Measurements from ENCODE around the gene MGST1. TPM values are rescaled to one million over a fixed set of nuclear protein-coding genes. Genes with fewer than 3 reads are reported as not detected.

Gene MGST1
- 1.4 and 1.8 TPM in 2 replicates for total RNA-seq

DNA sequence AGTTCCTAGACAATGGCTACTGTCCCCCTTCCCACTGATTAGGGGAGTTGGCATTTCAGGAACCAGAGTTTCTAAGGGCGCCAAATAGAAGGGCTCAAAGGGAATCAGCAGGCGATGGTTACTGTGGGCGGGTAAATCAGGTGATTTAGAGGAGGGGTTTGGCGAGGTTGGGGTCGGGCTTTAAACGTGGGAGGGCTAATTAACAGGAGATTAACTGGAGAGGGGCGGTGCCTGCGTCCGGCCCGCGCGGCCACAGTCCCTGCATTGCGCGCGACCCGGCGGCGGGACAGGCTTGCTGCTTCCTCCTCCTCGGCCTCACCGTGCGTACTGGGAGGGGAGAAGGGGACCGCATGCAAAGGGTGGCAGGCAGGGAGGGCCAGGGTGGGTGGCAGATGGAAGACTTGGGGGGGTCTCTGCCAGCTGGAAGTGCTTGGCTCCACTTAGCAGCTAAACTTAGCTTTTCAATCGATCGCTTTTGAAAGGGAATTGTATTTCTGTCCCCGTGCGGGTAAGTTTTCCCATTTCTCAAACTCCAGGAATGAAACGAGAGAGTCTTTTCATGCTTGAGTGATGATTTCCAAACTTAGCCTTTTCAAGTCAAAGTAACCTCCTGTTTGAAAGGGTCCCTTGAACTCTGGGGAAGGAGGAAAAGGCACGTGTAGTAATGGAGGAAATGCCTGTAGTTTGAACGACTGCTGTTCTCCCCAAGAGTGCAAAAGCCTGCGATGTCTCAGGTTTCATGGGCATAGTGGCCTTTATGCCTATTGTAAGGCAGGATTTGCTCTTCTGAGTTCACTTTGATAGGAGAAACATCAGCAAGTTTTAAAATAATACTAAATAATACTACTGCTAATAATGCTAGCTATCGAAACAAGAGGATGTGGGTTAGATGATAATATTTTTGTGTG, at the start of gene MGST1:
Gene MGST1 (plus strand): TSS at position 255 of the 908 bp plus-strand sequence. CDS start 6,608 bp downstream, outside the sequence.
- Mint-ChIP-seq H3K9me3 (no peaks in the 10 kb centered on the region), H3K36me3 (ENCODE audit: low read depth) (no peaks in the 10 kb centered on the region), H3K4me3 (ENCODE audit: low read depth) (no peak within 1 kb of the TSS), H3K27me3 (ENCODE audit: low read depth) (peaks cover 3% of the 10 kb centered on the region), H3K4me1 (ENCODE audit: low read depth) (peaks cover 1% of the 10 kb centered on the region), H3K27ac (no peak within 1 kb of the TSS)
- intact Hi-C loops (cut with micrococcal nuclease) = no loop called here
- no peak for DNase-seq (ENCODE audit: low spot score)

DNA sequence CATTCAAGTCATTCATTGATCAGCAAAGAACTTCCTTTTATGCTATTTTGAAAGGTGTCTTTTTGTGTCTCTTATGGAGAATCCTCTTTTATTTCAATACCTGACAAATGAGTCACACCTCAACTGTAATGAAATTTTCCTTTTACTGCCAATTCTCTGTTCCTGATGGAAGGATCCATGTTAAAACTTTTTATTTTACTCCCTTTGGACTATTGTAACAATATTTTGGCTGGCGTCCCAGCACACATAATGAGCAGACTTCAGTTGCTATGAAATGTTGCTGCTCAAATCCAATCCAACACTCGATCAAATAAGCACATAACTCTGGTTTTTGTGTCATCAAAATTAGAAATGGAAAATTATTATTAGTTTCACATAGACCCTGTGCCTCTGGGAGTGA, 48.0 kb upstream of the MGST1 start:
- DNase-seq (ENCODE audit: low spot score) = no peak
- Mint-ChIP-seq H3K4me3 (ENCODE audit: low read depth) (no peak overlapping the region), H3K27me3 (ENCODE audit: low read depth) (no peaks in the 10 kb centered on the region), H3K27ac (no peak overlapping the region), H3K4me1 (ENCODE audit: low read depth) (no peaks in the 10 kb centered on the region), H3K36me3 (ENCODE audit: low read depth) (no peaks in the 10 kb centered on the region), H3K9me3 (peaks cover 4% of the 10 kb centered on the region)
- intact Hi-C loops (cut with micrococcal nuclease) = no loop called here

DNA sequence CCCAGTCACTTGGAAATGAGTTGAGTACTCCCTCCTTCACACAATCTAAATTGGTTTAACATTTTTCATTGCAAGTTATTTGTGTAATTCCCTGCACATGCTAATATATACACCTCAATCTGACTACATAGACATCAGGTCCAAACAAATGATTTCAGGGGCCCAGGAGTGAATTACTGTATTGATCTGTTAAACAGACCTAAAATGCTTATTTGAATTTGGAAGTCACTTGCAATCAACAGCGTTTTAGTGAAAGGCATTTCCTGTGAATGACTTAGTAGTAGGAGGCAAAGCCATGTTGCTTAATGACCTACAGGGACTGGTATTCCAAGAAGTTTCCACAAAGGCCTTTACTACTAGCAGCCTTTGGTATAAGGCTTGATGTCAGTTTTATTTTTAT, 47.3 kb upstream of the MGST1 start:
- Mint-ChIP-seq H3K4me1 (ENCODE audit: low read depth) (no peaks in the 10 kb centered on the region), H3K4me3 (ENCODE audit: low read depth) (no peak overlapping the region), H3K9me3 (peaks cover 8% of the 10 kb centered on the region), H3K27me3 (ENCODE audit: low read depth) (no peaks in the 10 kb centered on the region), H3K36me3 (ENCODE audit: low read depth) (no peaks in the 10 kb centered on the region), H3K27ac (no peak overlapping the region)
- DNase-seq (ENCODE audit: low spot score) = no peak
- intact Hi-C loops (cut with micrococcal nuclease) = no loop called here

GRCh38 chr12:16300736-16301135, 46.7 kb upstream of the MGST1 start:
- Mint-ChIP-seq H3K27ac (no peak overlapping the region), H3K4me3 (ENCODE audit: low read depth) (no peak overlapping the region), H3K9me3 (peaks cover 8% of the 10 kb centered on the region), H3K27me3 (ENCODE audit: low read depth) (no peaks in the 10 kb centered on the region), H3K4me1 (ENCODE audit: low read depth) (no peaks in the 10 kb centered on the region), H3K36me3 (ENCODE audit: low read depth) (no peaks in the 10 kb centered on the region)
- intact Hi-C loops (cut with micrococcal nuclease) = no loop called here
- DNase-seq (ENCODE audit: low spot score) = no peak

GRCh38 chr12:16303939-16304338, 43.5 kb upstream of the MGST1 start:
- H3K4me1 Mint-ChIP-seq (ENCODE audit: low read depth) = no peaks in the 10 kb centered on the region
- H3K9me3 Mint-ChIP-seq = peaks cover 20% of the 10 kb centered on the region
- H3K27me3 Mint-ChIP-seq (ENCODE audit: low read depth) = no peaks in the 10 kb centered on the region
- no peak overlapping the region for H3K27ac Mint-ChIP-seq
- H3K36me3 Mint-ChIP-seq (ENCODE audit: low read depth) = no peaks in the 10 kb centered on the region
- H3K4me3 Mint-ChIP-seq (ENCODE audit: low read depth) = no peak overlapping the region
- intact Hi-C loops (cut with micrococcal nuclease) = no loop called here
- DNase-seq (ENCODE audit: low spot score) = no peak

DNA sequence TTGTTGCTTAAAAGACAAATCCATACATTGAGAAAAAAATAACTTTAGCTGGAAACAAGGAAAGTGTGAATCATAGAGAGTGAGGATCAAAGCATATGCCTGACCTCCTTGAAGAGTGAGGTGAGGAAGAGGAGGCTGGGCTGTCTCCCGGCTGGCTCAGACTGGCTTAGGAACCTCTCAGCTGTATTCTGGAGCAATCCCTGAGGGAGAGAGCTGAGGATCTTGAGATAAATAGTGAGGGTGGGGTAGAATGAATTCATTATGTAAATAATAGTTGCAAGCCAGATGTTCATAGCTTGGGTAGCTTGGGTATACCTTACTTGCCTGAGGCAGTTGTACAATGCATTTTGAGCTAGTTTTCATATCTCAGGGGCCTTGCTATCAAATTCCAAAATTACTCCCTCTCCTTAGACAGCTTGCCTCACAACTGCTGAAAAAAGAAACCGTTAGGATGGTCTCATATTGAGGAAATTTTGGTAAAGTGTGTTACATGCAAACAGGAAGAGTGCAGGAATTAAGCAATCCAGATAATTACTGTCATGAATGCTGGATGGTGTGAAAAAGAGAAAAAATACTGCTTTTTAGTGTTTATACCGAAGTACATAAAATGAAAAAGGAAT, 39.5 kb upstream of the MGST1 start:
- no peak overlapping the region for H3K27ac Mint-ChIP-seq
- no peak for DNase-seq (ENCODE audit: low spot score)
- intact Hi-C loops (cut with micrococcal nuclease) = no loop called here
- H3K36me3 Mint-ChIP-seq (ENCODE audit: low read depth) = no peaks in the 10 kb centered on the region
- no peak overlapping the region for H3K4me3 Mint-ChIP-seq (ENCODE audit: low read depth)
- H3K4me1 Mint-ChIP-seq (ENCODE audit: low read depth) = no peaks in the 10 kb centered on the region
- H3K9me3 Mint-ChIP-seq = peaks cover 44% of the 10 kb centered on the region
- H3K27me3 Mint-ChIP-seq (ENCODE audit: low read depth) = no peaks in the 10 kb centered on the region

DNA sequence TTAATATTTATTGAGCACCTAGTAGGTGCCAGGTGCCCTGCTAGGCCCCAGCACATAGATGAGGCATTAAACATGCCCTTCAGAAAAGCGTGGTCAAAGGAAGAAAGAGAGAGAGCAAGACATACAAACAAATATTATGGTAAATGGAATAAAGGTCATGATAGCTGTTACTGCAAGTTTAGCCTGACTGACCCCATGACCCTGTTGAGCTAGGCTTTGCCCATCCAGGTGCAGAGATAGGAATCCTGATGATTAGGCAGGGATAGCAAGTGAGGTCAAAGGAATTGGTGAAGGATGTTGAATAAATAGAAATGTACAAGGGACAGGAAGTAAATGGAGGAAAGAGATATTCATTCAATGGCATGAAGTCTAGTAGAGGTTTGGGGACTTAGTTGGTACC, 36.5 kb upstream of the MGST1 start:
- H3K27ac Mint-ChIP-seq = no peak overlapping the region
- no peaks in the 10 kb centered on the region for H3K4me1 Mint-ChIP-seq (ENCODE audit: low read depth)
- DNase-seq (ENCODE audit: low spot score) = no peak
- intact Hi-C loops (cut with micrococcal nuclease) = no loop called here
- no peaks in the 10 kb centered on the region for H3K27me3 Mint-ChIP-seq (ENCODE audit: low read depth)
- H3K9me3 Mint-ChIP-seq = peaks cover 40% of the 10 kb centered on the region
- H3K4me3 Mint-ChIP-seq (ENCODE audit: low read depth) = no peak overlapping the region
- H3K36me3 Mint-ChIP-seq (ENCODE audit: low read depth) = no peaks in the 10 kb centered on the region

- no peaks in the 10 kb centered on the region for H3K27me3 Mint-ChIP-seq (ENCODE audit: low read depth)
- no peaks in the 10 kb centered on the region for H3K36me3 Mint-ChIP-seq (ENCODE audit: low read depth)
- no peak overlapping the region for H3K27ac Mint-ChIP-seq
- H3K4me1 Mint-ChIP-seq (ENCODE audit: low read depth) = no peaks in the 10 kb centered on the region
- intact Hi-C loops (cut with micrococcal nuclease) = no loop called here
- no peak overlapping the region for H3K4me3 Mint-ChIP-seq (ENCODE audit: low read depth)
- H3K9me3 Mint-ChIP-seq = peaks cover 25% of the 10 kb centered on the region
- no peak for DNase-seq (ENCODE audit: low spot score)
Measured at GRCh38 chr12:16323010-16323409, 24.4 kb upstream of the MGST1 start.

DNA sequence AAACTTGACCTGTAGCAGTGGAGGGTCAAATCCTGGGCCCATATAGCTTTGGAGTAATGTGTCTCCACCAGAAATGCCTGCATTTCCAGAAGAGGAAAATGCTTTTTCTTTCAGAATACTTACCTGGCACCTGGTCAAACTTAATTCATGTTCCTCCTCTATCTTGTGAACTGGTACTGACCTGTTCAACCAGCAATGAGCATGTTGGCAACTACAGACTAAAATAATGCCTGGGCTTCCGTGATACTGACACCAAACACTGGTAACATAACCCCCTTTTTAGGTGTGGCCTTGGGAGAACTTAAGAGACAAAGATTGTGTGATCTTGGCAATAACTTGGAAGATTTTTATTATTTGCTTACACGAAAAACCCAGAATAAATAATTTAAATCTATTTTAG, 23.8 kb upstream of the MGST1 start:
- intact Hi-C loops (cut with micrococcal nuclease) = no loop called here
- Mint-ChIP-seq H3K27ac (no peak overlapping the region), H3K4me3 (ENCODE audit: low read depth) (no peak overlapping the region), H3K4me1 (ENCODE audit: low read depth) (no peaks in the 10 kb centered on the region), H3K27me3 (ENCODE audit: low read depth) (no peaks in the 10 kb centered on the region), H3K36me3 (ENCODE audit: low read depth) (no peaks in the 10 kb centered on the region), H3K9me3 (peaks cover 25% of the 10 kb centered on the region)
- no peak for DNase-seq (ENCODE audit: low spot score)

DNA sequence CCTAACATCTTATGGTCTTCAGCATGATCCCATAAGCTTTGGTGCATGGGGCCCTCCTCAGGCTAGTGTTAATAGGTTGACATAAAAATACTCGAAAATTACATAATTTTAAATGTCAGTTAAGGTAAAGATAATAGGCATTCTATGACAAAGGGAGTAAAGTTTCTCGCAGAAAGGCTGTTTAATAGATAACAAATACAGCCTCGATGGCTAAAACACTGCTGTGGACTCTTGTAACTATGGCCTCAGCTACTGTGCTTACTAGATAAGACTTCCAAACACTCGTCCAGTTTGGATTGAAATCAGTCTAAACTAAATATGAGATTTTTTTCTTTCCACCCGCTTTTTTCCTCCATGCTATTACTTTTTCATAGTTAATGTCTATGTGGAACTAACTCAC, 23.2 kb upstream of the MGST1 start:
- no peaks in the 10 kb centered on the region for H3K4me1 Mint-ChIP-seq (ENCODE audit: low read depth)

GRCh38 chr12:16324772-16325171, 22.7 kb upstream of the MGST1 start:
- peaks cover 21% of the 10 kb centered on the region for H3K9me3 Mint-ChIP-seq
- no peak overlapping the region for H3K27ac Mint-ChIP-seq
- no peak for DNase-seq (ENCODE audit: low spot score)
- intact Hi-C loops (cut with micrococcal nuclease) = no loop called here
- H3K4me1 Mint-ChIP-seq (ENCODE audit: low read depth) = no peaks in the 10 kb centered on the region
- no peaks in the 10 kb centered on the region for H3K27me3 Mint-ChIP-seq (ENCODE audit: low read depth)
- no peak overlapping the region for H3K4me3 Mint-ChIP-seq (ENCODE audit: low read depth)
- H3K36me3 Mint-ChIP-seq (ENCODE audit: low read depth) = no peaks in the 10 kb centered on the region

More for the DNA sequence above, 23.2 kb upstream of the MGST1 start:
- Mint-ChIP-seq H3K36me3 (ENCODE audit: low read depth) (no peaks in the 10 kb centered on the region), H3K27ac (no peak overlapping the region), H3K9me3 (peaks cover 21% of the 10 kb centered on the region), H3K27me3 (ENCODE audit: low read depth) (no peaks in the 10 kb centered on the region), H3K4me3 (ENCODE audit: low read depth) (no peak overlapping the region)
- intact Hi-C loops (cut with micrococcal nuclease) = no loop called here
- no peak for DNase-seq (ENCODE audit: low spot score)

GRCh38 chr12:16325426-16325825, 22.0 kb upstream of the MGST1 start:
- intact Hi-C loops (cut with micrococcal nuclease) = no loop called here

GRCh38 chr12:16327963-16328362, 19.5 kb upstream of the MGST1 start:
- Mint-ChIP-seq H3K36me3 (ENCODE audit: low read depth) (no peaks in the 10 kb centered on the region), H3K9me3 (peaks cover 10% of the 10 kb centered on the region), H3K27me3 (ENCODE audit: low read depth) (no peaks in the 10 kb centered on the region), H3K4me3 (ENCODE audit: low read depth) (no peak overlapping the region), H3K27ac (no peak overlapping the region), H3K4me1 (ENCODE audit: low read depth) (no peaks in the 10 kb centered on the region)
- intact Hi-C loops (cut with micrococcal nuclease) = no loop called here
- DNase-seq (ENCODE audit: low spot score) = no peak

More at GRCh38 chr12:16325426-16325825, 22.0 kb upstream of the MGST1 start:
- DNase-seq (ENCODE audit: low spot score) = no peak
- H3K27me3 Mint-ChIP-seq (ENCODE audit: low read depth) = no peaks in the 10 kb centered on the region
- no peaks in the 10 kb centered on the region for H3K36me3 Mint-ChIP-seq (ENCODE audit: low read depth)
- peaks cover 21% of the 10 kb centered on the region for H3K9me3 Mint-ChIP-seq
- no peak overlapping the region for H3K4me3 Mint-ChIP-seq (ENCODE audit: low read depth)
- H3K27ac Mint-ChIP-seq = no peak overlapping the region
- no peaks in the 10 kb centered on the region for H3K4me1 Mint-ChIP-seq (ENCODE audit: low read depth)

Data from activated T-helper 2 cell treated with anti-CD3 and anti-CD28 coated beads, Interferon-gamma antibody, Interleukin-2, Interleukin-4, amounts not matched to agents 10 μg/mL and 5 μg/mL and 100 μg/mL, durations not matched to agents 14 hours and 24 hours and 36 hours (primary cell).